ENCODE results near the gene ESYT1. TPM values are rescaled to one million over a fixed set of nuclear protein-coding genes. Genes with fewer than 3 reads are reported as not detected.

Gene ESYT1
- total and polyA plus RNA-seq, 9 of the 15 experiments (the other 6 are each of a cell fraction or from before 2014, with no cell fraction given) = 132 to 420 (median 164) TPM

DNA sequence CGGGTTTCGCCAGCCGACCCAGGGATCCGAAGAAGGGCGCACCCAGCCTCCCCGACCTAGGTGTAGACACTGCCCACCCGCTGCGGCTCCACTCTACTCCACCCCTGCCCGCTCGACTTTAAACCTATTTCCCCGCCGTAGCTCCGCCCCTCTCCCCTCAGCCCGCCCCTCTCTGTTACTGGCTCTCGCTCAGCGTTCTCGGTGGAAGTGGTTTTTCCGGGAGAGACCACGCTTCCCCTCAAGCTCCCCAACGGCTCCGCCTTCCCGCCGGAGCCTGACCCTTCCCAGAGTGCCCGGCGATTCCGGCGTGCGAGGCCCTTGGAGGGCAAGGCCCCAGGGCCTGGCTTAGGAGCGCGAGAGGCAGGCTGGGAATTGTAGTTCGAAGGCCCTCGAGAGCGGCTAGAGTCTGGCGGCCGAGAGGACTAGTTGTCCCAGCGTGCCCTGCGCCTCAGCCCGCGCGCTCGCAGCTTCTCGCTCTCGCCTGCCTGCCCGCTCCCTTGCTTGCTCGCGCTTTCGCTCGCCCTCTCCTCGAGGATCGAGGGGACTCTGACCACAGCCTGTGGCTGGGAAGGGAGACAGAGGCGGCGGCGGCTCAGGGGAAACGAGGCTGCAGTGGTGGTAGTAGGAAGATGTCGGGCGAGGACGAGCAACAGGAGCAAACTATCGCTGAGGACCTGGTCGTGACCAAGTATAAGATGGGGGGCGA, 23.8 kb upstream of the ESYT1 start, which contains the start of gene PA2G4 (continued):
- TF ChIP-seq ZHX1 (conservative IDR thresholded peaks at IDR 0.05; ENCODE audit: low read length) = no peak
- peak; percentile 94 for TF ChIP-seq MAX (CRISPR knock-in tag; IDR thresholded peaks at IDR 0.05)
- no peak for TF ChIP-seq RBM22 (IDR thresholded peaks at IDR 0.05; ENCODE audit: low read depth, low read length, poor library complexity, severe bottlenecking)
- 0 out of 4 replicates have a peak, but pooled peaks of 1 of the 2 experiments have one; percentile 23 for TF ChIP-seq FOXK2 (conservative IDR thresholded peaks at IDR 0.05 in 1 of 2, IDR thresholded peaks at IDR 0.05 in 1 of 2; ENCODE audit: low read depth in 2 of 2)
- peak; percentile 29 to 97 for TF ChIP-seq AFF1 (IDR thresholded peaks at IDR 0.05; ENCODE audit: low read depth in 1 of 2, partially characterized antibody in 2 of 2)
- peak; percentile 80 for TF ChIP-seq ZBTB7A (IDR thresholded peaks at IDR 0.05; ENCODE audit: borderline replicate concordance, control insufficient read depth, low read depth, low read length)
- peak; percentile 69 for TF ChIP-seq VEZF1 (CRISPR knock-in tag; IDR thresholded peaks at IDR 0.05)
- no peak for TF ChIP-seq FOXM1 (IDR thresholded peaks at IDR 0.05; ENCODE audit: low read depth)
- peak; percentile 86; the same call in 1 of the 2 replicates for TF ChIP-seq FOXM1 (CRISPR knock-in tag; IDR thresholded peaks at IDR 0.05; ENCODE audit: low read depth)
- 0 out of 2 replicates have a peak, but pooled peaks have one; percentile 28 for TF ChIP-seq GATAD2A (IDR thresholded peaks at IDR 0.05)
- TF ChIP-seq ZBTB11 (CRISPR knock-in tag; IDR thresholded peaks at IDR 0.05) = peak in 1 of 3 experiments; percentile 67; a peak in 1 of 6 replicates

Data from K562 (cell line).